HEK293 (cell line): Measurements from ENCODE around the gene ACTR3C.
A peak's percentile ranks its signal among the peaks of the same experiment; 100 is the strongest.

Experiments used
- CTCF ChIA-PET: fragments of 350-600 bp; formaldehyde crosslinking; extraction: SDS; loops from one replicate; lab custom pipeline; 2021; ENCODE audit warnings: antibody characterized with exemption; lab: Yijun Ruan, JAX
- POLR2A ChIA-PET: fragments of 300-600 bp; formaldehyde crosslinking; extraction: SDS; loops from one replicate; lab custom pipeline; 2020; ENCODE audit warnings: antibody characterized with exemption, inconsistent platforms; lab: Yijun Ruan, JAX
- H3K27ac ChIP-seq: fragments of 200-500 bp; sonication (Bioruptor generic); 2 replicates; pipeline ENCODE4 v1.5.1; 2014; ENCODE audit warnings: low read depth, low read length, control low read depth, inconsistent platforms; ENCODE audit errors: extremely low read depth
- H3K36me3 ChIP-seq, 2 experiments: fragments of 200-500 bp in 1 of 2; sonication (Bioruptor generic) in 1 of 2; 1 replicate in 1 of 2; 2 replicates in 1 of 2; pipeline ENCODE4 v1.5.1; 2014 to 2017; ENCODE audit warnings: inconsistent platforms in 2 of 2, low read length in 2 of 2; ENCODE audit not compliant: control insufficient read depth in 2 of 2, insufficient read depth in 1 of 2
- H3K4me1 ChIP-seq: fragments of 200-500 bp; sonication (Bioruptor generic); 2 replicates; pipeline ENCODE4 v1.5.1; 2014; ENCODE audit warnings: mild to moderate bottlenecking, low read length, inconsistent platforms; ENCODE audit not compliant: control insufficient read depth, insufficient read depth
- H3K4me3 ChIP-seq: 2 replicates; pipeline ENCODE4 v1.5.1; 2011; ENCODE audit warnings: low read depth, mild to moderate bottlenecking, control low read depth, low read length, moderate library complexity
- H3K9me3 ChIP-seq: fragments of 200-500 bp; sonication (Bioruptor generic); 2 replicates; pipeline ENCODE4 v1.5.1; 2014; ENCODE audit warnings: low read depth, low read length, inconsistent platforms; ENCODE audit not compliant: control insufficient read depth, insufficient read depth
- YY2 ChIP-seq: fragments of 450-650 bp; formaldehyde crosslinking; IDR thresholded peaks from 2 replicates; pipeline ENCODE4 v1.5.1; 2016; ENCODE audit warnings: missing biosample characterization, missing genetic modification characterization
- ZNF10 ChIP-seq: fragments of 450-650 bp; formaldehyde crosslinking; IDR thresholded peaks from 2 replicates; pipeline ENCODE4 v1.5.1; 2017; ENCODE audit warnings: missing biosample characterization, missing genetic modification characterization
- ZNF114 ChIP-seq: fragments of 450-650 bp; formaldehyde crosslinking; IDR thresholded peaks from 2 replicates; pipeline ENCODE4 v1.5.0; 2017; ENCODE audit warnings: missing biosample characterization, missing genetic modification characterization
- ZNF140 ChIP-seq: fragments of 450-650 bp; formaldehyde crosslinking; IDR thresholded peaks from 2 replicates; pipeline ENCODE4 v1.5.1; 2016; ENCODE audit warnings: missing biosample characterization, missing genetic modification characterization
- ZNF211 ChIP-seq: fragments of 450-650 bp; formaldehyde crosslinking; IDR thresholded peaks from 2 replicates; pipeline ENCODE4 v1.5.1; 2016; ENCODE audit warnings: low read depth, missing biosample characterization, missing genetic modification characterization
- ZNF266 ChIP-seq: fragments of 450-650 bp; formaldehyde crosslinking; IDR thresholded peaks from 2 replicates; pipeline ENCODE4 v1.5.1; 2016; ENCODE audit warnings: missing biosample characterization, missing genetic modification characterization, low read depth
- ZNF324 ChIP-seq: fragments of 450-650 bp; formaldehyde crosslinking; IDR thresholded peaks from 2 replicates; pipeline ENCODE4 v1.5.1; 2016; ENCODE audit warnings: missing biosample characterization, missing genetic modification characterization
- ZNF394 ChIP-seq: fragments of 450-650 bp; formaldehyde crosslinking; IDR thresholded peaks from 2 replicates; pipeline ENCODE4 v1.5.1; 2016; ENCODE audit warnings: missing biosample characterization, missing genetic modification characterization, mild to moderate bottlenecking, moderate library complexity, borderline replicate concordance
- ZNF423 ChIP-seq: fragments of 450-650 bp; formaldehyde crosslinking; IDR thresholded peaks from 2 replicates; pipeline ENCODE4 v1.5.1; 2016; ENCODE audit warnings: missing biosample characterization, missing genetic modification characterization
- ZNF600 ChIP-seq: fragments of 450-650 bp; formaldehyde crosslinking; IDR thresholded peaks from 2 replicates; pipeline ENCODE4 v1.5.1; 2016; ENCODE audit warnings: missing biosample characterization, missing genetic modification characterization
- ZNF654 ChIP-seq: fragments of 450-650 bp; formaldehyde crosslinking; IDR thresholded peaks from 2 replicates; pipeline ENCODE4 v1.5.1; 2016; ENCODE audit warnings: low read depth, missing biosample characterization, missing genetic modification characterization
- ZNF660 ChIP-seq: fragments of 450-650 bp; IDR thresholded peaks from 2 replicates; pipeline ENCODE4 v1.5.1; 2018; ENCODE audit warnings: missing biosample characterization, mild to moderate bottlenecking, missing genetic modification characterization
- TF ChIP-seq, protein P1 (sequence below): fragments of 450-650 bp; formaldehyde crosslinking; IDR thresholded peaks from 2 replicates; pipeline ENCODE4 v1.5.1; 2016; ENCODE audit warnings: missing biosample characterization, missing genetic modification characterization
- TF ChIP-seq, protein P2 (sequence below): fragments of 450-650 bp; formaldehyde crosslinking; IDR thresholded peaks from 2 replicates; pipeline ENCODE4 v1.5.1; 2016; ENCODE audit warnings: missing biosample characterization, missing genetic modification characterization
- TF ChIP-seq, protein P3 (sequence below): fragments of 450-650 bp; formaldehyde crosslinking; IDR thresholded peaks from 2 replicates; pipeline ENCODE4 v1.5.1; 2016; ENCODE audit warnings: missing biosample characterization, missing genetic modification characterization

Gene ACTR3C

DNA sequence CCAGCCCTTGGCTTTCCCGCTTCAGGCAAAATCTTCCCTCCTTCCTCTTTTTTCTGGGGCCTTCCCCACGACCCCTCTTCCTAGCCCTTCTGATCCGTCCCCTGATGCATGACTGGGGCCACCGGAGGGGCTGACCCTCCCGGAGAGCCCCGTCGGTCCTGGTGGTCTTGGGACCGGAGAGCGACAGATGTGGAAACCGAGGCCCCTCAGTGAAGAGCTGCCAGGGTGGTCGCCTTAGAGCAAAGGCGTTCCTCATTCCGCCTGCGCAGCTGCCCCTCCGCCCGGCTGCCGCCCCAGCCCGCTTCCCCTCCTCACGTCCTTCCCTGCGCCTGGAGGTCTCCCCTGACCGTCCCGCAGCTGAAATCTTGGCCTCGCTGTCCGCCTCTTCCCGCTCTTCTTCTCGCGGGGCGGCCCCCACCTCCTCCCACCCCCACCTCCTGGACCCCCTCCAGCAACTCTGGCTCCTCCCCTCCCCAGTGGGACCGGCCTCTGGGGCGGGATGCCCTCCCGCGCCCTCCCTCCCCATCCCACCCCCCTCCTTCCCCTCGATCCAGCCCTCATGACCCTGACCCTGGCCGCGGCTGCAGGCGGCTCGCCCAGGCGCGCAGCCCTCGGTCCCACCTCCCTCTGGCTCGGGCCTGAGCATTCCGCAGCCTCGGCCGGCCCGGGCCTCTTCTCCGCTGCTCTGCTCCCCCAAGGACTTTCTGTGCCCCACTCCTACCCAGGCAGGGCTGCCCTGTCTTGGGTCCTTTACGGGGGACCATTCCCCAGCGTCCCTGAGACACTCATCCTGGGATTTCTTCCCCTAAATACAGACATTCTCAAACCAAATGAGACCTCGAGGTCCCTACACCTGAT lies 18.1 kb upstream of the ACTR3C start, which contains the start of gene RARRES2 (continued):
- no peak for TF ChIP-seq ZNF266 (tag by site-specific recombination)
- TF ChIP-seq, protein P1, sequence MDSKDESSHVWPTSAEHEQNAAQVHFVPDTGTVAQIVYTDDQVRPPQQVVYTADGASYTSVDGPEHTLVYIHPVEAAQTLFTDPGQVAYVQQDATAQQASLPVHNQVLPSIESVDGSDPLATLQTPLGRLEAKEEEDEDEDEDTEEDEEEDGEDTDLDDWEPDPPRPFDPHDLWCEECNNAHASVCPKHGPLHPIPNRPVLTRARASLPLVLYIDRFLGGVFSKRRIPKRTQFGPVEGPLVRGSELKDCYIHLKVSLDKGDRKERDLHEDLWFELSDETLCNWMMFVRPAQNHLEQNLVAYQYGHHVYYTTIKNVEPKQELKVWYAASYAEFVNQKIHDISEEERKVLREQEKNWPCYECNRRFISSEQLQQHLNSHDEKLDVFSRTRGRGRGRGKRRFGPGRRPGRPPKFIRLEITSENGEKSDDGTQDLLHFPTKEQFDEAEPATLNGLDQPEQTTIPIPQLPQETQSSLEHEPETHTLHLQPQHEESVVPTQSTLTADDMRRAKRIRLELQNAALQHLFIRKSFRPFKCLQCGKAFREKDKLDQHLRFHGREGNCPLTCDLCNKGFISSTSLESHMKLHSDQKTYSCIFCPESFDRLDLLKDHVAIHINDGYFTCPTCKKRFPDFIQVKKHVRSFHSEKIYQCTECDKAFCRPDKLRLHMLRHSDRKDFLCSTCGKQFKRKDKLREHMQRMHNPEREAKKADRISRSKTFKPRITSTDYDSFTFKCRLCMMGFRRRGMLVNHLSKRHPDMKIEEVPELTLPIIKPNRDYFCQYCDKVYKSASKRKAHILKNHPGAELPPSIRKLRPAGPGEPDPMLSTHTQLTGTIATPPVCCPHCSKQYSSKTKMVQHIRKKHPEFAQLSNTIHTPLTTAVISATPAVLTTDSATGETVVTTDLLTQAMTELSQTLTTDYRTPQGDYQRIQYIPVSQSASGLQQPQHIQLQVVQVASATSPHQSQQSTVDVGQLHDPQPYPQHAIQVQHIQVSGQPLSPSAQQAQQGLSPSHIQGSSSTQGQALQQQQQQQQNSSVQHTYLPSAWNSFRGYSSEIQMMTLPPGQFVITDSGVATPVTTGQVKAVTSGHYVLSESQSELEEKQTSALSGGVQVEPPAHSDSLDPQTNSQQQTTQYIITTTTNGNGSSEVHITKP = no peak
- no peak for TF ChIP-seq ZNF211 (tag by site-specific recombination)
- TF ChIP-seq, protein P2, sequence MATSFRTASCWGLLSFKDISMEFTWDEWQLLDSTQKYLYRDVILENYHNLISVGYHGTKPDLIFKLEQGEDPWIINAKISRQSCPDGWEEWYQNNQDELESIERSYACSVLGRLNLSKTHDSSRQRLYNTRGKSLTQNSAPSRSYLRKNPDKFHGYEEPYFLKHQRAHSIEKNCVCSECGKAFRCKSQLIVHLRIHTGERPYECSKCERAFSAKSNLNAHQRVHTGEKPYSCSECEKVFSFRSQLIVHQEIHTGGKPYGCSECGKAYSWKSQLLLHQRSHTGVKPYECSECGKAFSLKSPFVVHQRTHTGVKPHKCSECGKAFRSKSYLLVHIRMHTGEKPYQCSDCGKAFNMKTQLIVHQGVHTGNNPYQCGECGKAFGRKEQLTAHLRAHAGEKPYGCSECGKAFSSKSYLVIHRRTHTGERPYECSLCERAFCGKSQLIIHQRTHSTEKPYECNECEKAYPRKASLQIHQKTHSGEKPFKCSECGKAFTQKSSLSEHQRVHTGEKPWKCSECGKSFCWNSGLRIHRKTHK (tag by site-specific recombination) = no peak
- no peak for TF ChIP-seq ZNF10 (tag by site-specific recombination)
- TF ChIP-seq ZNF114 (tag by site-specific recombination) = no peak
- TF ChIP-seq ZNF394 (tag by site-specific recombination) = no peak
- TF ChIP-seq ZNF423 = no peak
- TF ChIP-seq ZNF660 (tag by site-specific recombination) = no peak

DNA sequence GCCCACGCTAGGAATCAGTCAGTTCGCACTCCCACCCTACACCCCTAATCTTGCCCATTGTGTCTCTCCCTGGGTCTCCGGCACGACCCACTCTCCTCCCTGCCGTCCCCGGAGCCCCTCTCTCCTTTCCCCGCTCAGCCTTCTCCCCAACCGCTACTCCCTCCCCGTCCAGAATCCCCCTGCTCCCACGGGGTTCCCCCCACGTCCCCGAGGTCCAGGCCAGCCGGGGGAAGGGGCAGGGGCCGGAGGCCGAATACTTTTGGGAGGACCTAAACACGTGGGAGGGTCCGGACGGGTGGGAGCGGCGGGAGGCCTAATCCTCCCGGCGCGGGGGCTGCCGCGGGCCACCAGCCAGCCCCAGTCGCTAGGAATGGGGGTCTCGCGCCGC lies 17.5 kb upstream of the ACTR3C start:
- H3K36me3 ChIP-seq = peaks cover 0 to 28% of the 10 kb centered on the region in 2 experiments; a peak in 1 of 3 replicates
- CTCF ChIA-PET = no interaction called here
- no peak overlapping the region for H3K4me3 ChIP-seq
- H3K4me1 ChIP-seq = no peaks in the 10 kb centered on the region
- H3K27ac ChIP-seq = no peak overlapping the region
- TF ChIP-seq ZNF654 (tag by site-specific recombination) (no peak), YY2 (tag by site-specific recombination) (no peak), ZNF140 (no peak)
- TF ChIP-seq, all 188 proteins: peak for 0
- H3K9me3 ChIP-seq = no peaks in the 10 kb centered on the region
- POLR2A ChIA-PET = no interaction called here

DNA sequence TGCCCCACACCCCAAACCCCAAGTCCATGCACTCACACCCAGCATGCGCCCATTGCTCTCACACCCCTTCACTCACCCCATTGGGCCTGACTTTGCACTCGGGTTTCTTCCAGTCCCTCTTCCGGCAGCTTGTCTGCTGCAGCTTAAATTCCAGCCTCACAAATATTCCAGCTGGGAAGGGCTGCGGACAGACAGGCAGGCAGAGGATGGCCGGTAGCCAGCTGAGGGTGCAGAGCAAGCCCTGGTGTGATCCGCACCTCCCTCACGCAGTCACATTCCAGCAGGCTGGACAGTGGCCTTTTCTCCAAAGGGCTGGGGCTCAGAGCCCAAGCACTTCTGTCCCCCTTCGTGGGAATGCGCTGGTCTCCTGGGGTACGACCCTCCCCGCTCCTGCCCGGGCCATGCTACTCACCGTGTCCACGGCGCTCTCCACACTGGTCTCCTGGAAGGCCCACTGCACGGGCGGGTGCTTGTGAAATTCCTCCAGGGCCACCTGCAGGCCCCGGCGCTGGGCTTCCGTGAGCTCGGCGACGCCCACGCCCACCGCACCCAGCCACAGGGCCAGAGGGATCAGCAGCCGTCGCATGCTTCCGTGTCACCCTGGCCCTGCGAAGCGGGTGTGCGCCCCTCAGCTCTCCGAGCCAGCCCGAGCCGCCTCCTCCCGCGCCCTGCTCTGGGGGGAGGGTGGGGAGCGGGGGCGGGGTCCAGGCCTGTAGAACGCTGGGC lies 16.8 kb upstream of the ACTR3C start:
- Histone ChIP-seq H3K4me3 (no peak overlapping the region), H3K36me3 (peaks cover 0 to 30% of the 10 kb centered on the region in 2 experiments; a peak in 1 of 3 replicates), H3K27ac (no peak overlapping the region), H3K4me1 (no peaks in the 10 kb centered on the region)
- TF ChIP-seq ZNF324 (tag by site-specific recombination) = no peak
- TF ChIP-seq, protein P3, sequence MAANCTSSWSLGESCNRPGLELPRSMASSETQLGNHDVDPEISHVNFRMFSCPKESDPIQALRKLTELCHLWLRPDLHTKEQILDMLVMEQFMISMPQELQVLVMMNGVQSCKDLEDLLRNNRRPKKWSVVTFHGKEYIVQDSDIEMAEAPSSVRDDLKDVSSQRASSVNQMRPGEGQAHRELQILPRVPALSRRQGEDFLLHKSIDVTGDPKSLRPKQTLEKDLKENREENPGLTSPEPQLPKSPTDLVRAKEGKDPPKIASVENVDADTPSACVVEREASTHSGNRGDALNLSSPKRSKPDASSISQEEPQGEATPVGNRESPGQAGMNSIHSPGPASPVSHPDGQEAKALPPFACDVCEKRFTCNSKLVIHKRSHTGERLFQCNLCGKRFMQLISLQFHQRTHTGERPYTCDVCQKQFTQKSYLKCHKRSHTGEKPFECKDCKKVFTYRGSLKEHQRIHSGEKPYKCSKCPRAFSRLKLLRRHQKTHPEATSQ (tag by site-specific recombination) = no peak
- TF ChIP-seq ZNF600 (tag by site-specific recombination) = peak; percentile 43; the same call in 1 of the 2 replicates
- TF ChIP-seq, all 188 proteins: peak for 1
- POLR2A ChIA-PET = no interaction called here
- CTCF ChIA-PET = interaction anchor here (0.5 kb wide), 1 partner anchor 433 kb away, joined by 3 read pairs; no protein-coding TSS in a partner anchor
- H3K9me3 ChIP-seq = no peaks in the 10 kb centered on the region
